Measurements from ENCODE around the gene PGR.

- TF ChIP-seq CTCF (conservative IDR thresholded peaks at IDR 0.05; ENCODE audit: low read depth, low read length) (no peak), EZH2 (IDR thresholded peaks at IDR 0.05; ENCODE audit: borderline replicate concordance, low read depth, low read length, poor library complexity, severe bottlenecking) (no peak)
Observed at GRCh38 chr11:101003468-101003867, 126.1 kb downstream of the PGR start.
